Activated T-cell treated with anti-CD3 and anti-CD28 coated beads for 24 hours (primary cell): ENCODE measurements around the gene FGF12.

Source experiments
- DNase-seq: peaks from one replicate; pipeline ENCODE4 v3.0.0-alpha.2; 2020; ENCODE audit warnings: low read depth

FGF12 gene

DNA sequence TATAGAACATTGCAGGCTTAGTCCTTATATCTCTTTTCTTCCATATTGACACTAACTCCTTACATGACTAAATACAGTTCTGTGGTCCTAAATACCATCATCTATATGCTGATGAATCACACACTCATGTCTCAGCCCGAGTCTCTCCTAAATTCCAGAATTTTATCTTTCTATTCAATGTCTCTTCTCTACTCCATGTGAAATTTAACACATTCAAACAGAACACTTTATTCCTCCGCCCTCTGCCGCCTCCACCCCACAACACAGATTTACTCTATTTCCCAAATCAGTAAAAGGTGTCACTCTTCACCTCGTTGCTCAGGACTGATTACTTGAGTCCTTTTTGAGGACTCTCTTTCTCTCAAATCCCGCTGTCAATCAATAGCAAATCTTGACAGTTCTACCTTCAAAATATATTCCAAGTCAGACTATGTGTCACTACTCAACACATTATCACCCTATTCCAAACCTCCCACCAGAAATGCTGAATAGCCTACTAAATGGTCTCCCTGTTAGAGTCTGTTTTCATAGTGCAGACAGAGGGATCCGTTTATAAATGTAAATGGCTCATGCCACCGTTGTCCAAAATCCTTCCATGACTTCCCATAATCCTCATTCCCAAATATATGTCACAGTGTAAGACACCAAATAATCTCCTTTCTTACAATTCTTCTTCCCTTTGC lies 230.3 kb downstream of the FGF12 start:
- DNase-seq = no peak

GRCh38 chr3:192494174-192494573 lies 233.2 kb downstream of the FGF12 start:
- DNase-seq = no peak

DNA sequence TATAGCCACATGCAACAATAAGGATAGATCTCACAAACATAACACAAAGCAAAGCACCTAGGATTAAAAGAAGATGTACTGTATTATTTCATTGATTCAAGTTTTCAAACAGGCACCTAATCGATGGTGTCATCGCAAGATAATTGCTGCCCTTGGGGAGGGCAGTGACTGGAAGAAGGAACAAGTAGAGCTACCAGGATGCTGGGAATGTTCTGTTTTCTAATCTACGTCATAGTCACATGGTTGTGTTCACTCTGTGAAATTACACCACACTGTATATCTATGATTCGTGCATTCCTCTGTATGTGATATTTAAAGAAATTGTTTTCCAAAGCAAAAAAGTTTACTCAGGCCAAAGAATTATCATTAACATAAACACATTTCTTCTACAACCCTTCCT lies 236.6 kb downstream of the FGF12 start:
- DNase-seq = no peak

GRCh38 chr3:192489579-192489978 lies 237.8 kb downstream of the FGF12 start:
- no peak for DNase-seq

- DNase-seq = no peak
Measured at GRCh38 chr3:192487033-192487432, 240.3 kb downstream of the FGF12 start.

DNA sequence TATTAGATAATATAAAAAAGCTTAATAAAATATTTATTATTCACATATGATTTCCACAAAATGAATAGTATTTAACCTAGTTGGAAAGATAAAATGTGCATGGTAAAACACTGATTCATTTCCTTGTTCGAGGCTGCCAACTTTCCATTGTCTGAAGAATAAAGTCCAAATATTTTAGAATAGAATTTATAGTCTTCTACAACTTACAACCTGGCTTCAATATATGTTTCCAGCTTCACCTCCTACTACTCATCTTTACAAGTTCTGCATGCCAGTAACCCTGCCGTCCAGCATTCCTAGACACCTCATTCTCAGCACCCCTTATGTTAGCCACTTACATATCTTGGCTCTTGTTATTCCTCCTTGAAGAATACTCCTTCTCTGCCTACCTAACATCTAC lies 244.5 kb downstream of the FGF12 start:
- no peak for DNase-seq

DNA sequence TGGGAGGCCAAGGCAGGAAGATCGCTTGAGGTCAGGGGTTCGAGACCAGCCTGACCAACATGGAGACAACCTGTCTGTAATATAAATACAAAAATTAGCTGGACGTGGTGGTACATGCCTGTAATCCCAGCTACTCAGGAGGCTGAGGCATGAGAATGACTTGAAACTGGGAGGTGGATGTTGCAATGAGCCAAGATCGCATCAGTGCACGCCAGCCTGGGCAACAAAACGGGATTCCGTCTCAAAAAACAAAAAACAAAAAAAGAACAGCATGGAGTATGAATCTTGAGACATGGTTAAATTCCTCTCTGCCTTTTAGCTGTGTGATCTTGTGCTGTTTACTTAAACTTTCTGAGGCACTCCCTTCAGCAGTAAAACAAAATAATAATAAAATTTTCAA lies 244.9 kb downstream of the FGF12 start:
- no peak for DNase-seq

- DNase-seq = no peak
Measured at GRCh38 chr3:192481638-192482037, 245.7 kb downstream of the FGF12 start.

- DNase-seq = peak; percentile 29
Measured at GRCh38 chr3:192467230-192468140, 259.9 kb downstream of the FGF12 start.

- DNase-seq = no peak
Measured at GRCh38 chr3:192449036-192449435, 278.3 kb downstream of the FGF12 start.

GRCh38 chr3:192445770-192446644 lies 281.3 kb downstream of the FGF12 start:
- no peak for DNase-seq

DNA sequence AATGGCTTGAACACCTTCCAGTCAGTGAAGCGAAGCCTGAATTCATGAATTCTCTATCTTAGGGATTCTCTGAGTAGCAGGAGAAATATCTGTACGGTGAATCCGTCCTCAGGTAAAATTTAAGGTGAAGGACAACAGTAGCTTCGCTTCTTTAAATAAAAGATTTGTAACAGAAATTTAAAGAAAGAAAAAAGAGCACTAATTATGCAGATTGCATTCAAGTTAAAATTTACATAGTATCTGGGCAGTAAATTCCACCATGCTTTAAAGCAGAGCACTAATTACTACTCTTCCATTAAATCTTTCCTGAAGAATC lies 282.6 kb downstream of the FGF12 start:
- DNase-seq = no peak

- DNase-seq = peak; percentile 28
Measured at GRCh38 chr3:192444096-192444790, 283.1 kb downstream of the FGF12 start.

GRCh38 chr3:192435241-192435640 lies 292.1 kb downstream of the FGF12 start:
- no peak for DNase-seq

DNA sequence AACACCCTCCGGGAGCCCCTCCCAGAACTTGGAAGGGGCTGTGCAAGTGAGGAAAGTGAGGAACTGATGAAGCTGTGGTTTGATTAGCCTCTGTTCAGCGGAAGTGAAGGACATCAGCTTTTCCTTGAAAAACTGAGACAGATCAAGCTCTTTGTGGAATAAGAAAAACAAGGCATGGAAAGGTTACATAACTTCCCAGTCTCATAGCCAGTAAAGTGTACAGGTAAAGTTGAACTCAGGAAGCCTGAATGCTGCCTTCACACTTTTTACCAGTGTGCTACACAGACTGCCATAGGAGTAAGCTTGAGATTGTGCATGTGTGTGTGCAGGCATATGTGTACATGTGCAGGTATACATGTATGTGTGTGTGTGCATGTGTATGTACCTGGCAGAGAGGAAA lies 293.2 kb downstream of the FGF12 start:
- no peak for DNase-seq

GRCh38 chr3:192433704-192434103 lies 293.6 kb downstream of the FGF12 start:
- no peak for DNase-seq

GRCh38 chr3:192422997-192423342 lies 304.4 kb downstream of the FGF12 start:
- no peak for DNase-seq

DNA sequence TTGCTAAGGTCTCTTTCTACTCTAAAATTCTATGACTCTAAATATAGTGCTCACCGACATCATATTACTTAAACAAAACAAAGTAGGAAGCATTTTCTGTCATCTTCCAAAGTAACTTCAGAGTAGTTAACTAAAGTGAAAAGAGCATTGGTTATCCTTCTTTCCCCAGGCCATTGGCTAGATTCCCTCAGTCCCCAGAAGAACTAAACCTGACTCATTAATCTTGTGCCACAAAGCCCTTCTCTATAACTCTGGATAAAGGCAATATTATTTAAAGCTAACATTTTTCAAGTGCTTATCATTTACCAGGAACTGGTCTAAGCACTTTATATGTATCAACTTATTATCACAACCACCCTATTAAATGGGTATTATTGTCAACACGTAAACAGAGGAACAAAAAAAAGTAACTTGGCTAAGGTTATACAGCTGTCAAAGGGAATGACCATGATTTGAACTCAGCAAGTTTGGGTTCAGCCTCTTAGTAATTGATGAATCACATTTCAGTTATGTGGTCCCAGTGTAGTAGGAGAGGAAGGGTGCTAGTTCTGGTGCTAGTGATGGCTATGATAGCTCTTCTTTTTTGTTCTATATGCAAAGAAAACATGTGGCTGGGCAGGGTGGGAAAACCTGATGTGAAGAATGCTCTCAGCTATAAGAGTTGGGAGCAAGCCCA lies 304.9 kb downstream of the FGF12 start:
- DNase-seq = no peak

DNA sequence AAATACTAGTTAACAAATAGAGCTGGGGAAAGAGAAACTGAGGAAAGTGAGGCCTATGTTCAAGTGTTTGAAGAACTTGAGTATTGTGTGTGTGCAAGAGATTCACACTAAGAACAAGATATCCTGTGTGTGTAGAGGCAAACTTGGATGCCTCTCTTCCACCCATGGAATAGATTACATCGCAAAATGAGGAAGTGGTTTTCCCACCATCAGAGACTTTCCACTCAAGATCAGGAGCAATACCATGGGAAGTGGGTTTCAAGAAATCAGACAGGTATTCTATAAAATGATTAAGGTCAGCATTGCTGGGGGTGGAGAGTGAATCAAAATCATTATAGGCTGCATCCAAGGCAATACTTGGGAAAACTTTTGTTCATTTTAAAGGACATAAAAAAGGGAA lies 308.0 kb downstream of the FGF12 start:
- no peak for DNase-seq

GRCh38 chr3:192417559-192418055 lies 309.7 kb downstream of the FGF12 start:
- no peak for DNase-seq

- DNase-seq = no peak
Measured at GRCh38 chr3:192417017-192417416, 310.3 kb downstream of the FGF12 start.
